Superior temporal gyrus (tissue), 1 donor: ENCODE results near the gene EFTUD2.

Experiments
- DNase-seq: peaks from one replicate; pipeline ENCODE4 v3.0.0-alpha.2; 2016; ENCODE audit errors: extremely low spot score

EFTUD2 gene

GRCh38 chr17:44910231-44911106, 11.2 kb upstream of the EFTUD2 start:
- no peak for DNase-seq

- DNase-seq, result no peak
Observed at GRCh38 chr17:44909681-44910144, 10.5 kb upstream of the EFTUD2 start.

- DNase-seq, result no peak
Observed at GRCh38 chr17:44908761-44909326, 9.6 kb upstream of the EFTUD2 start.

GRCh38 chr17:44907729-44908470, 8.7 kb upstream of the EFTUD2 start:
- DNase-seq, result no peak

- DNase-seq, result no peak
Observed at GRCh38 chr17:44906763-44907728, 7.8 kb upstream of the EFTUD2 start.

- DNase-seq, result no peak
Observed at GRCh38 chr17:44906010-44906646, 6.9 kb upstream of the EFTUD2 start.

GRCh38 chr17:44905006-44906000, 6.1 kb upstream of the EFTUD2 start:
- no peak for DNase-seq

GRCh38 chr17:44904001-44904984, 5.0 kb upstream of the EFTUD2 start:
- DNase-seq, result no peak

GRCh38 chr17:44903012-44903685, 3.9 kb upstream of the EFTUD2 start:
- DNase-seq, result no peak

- no peak for DNase-seq
Observed at GRCh38 chr17:44902135-44902760, 3.0 kb upstream of the EFTUD2 start.

GRCh38 chr17:44901411-44901921, 2.2 kb upstream of the EFTUD2 start:
- DNase-seq, result peak; percentile 17

- peak; percentile 53 for DNase-seq
Observed at GRCh38 chr17:44900894-44901293, 1.6 kb upstream of the EFTUD2 start.

GRCh38 chr17:44898768-44899073, 524 bp downstream of the EFTUD2 start:
- DNase-seq, result no peak

- DNase-seq, result no peak
Observed at GRCh38 chr17:44894642-44895041, 4.6 kb downstream of the EFTUD2 start.

- DNase-seq, result no peak
Observed at GRCh38 chr17:44892250-44892649, 7.0 kb downstream of the EFTUD2 start.

- DNase-seq, result no peak
Observed at GRCh38 chr17:44889003-44889402, 10.2 kb downstream of the EFTUD2 start.
